GM23338 (cell line): ENCODE data around the gene DYNC2LI1. TPM values are rescaled to one million over a fixed set of nuclear protein-coding genes. Genes with fewer than 3 reads are reported as not detected.
A peak's percentile ranks its signal among the peaks of the same experiment; 100 is the strongest.

Experiments
- ATAC-seq: fragments of 200-7000 bp; cut with Tn5 transposase; 3 replicates; pipeline ENCODE4 v1.9.1; 2020
- DNase-seq: peaks from one replicate; pipeline ENCODE4 v3.0.0-alpha.2; 2015; ENCODE audit warnings: low spot score
- H2AFZ ChIP-seq: fragments of 200-600 bp; sonication (generic); 2 replicates; pipeline ENCODE4 v1.8.0; 2016; ENCODE audit warnings: antibody characterized with exemption, mild to moderate bottlenecking, moderate library complexity
- H3F3A ChIP-seq: fragments of 200-600 bp; sonication (generic); replicated peaks from 2 replicates; pipeline ENCODE4 v1.8.0; 2017; ENCODE audit warnings: antibody characterized with exemption, mixed run types, low read depth
- H3K27ac ChIP-seq: fragments of 200-600 bp; sonication (generic); 2 replicates; pipeline ENCODE4 v1.6.1; 2016; ENCODE audit warnings: low read depth
- H3K27me3 ChIP-seq: fragments of 200-600 bp; sonication (generic); 2 replicates; pipeline ENCODE4 v1.8.0; 2016; ENCODE audit warnings: mild to moderate bottlenecking, mixed run types, moderate library complexity; ENCODE audit not compliant: insufficient read depth
- H3K36me3 ChIP-seq: fragments of 200-600 bp; sonication (generic); 2 replicates; pipeline ENCODE4 v1.8.0; 2016; ENCODE audit warnings: mild to moderate bottlenecking; ENCODE audit not compliant: insufficient read depth
- H3K4me1 ChIP-seq: fragments of 200-600 bp; sonication (generic); 2 replicates; pipeline ENCODE4 v1.8.0; 2016; ENCODE audit warnings: mild to moderate bottlenecking, moderate library complexity; ENCODE audit not compliant: insufficient read depth
- H3K4me2 ChIP-seq: fragments of 200-600 bp; sonication (generic); 2 replicates; pipeline ENCODE4 v1.7.1; 2017; ENCODE audit warnings: mixed run types
- H3K4me3 ChIP-seq: fragments of 200-600 bp; sonication (generic); 2 replicates; pipeline ENCODE4 v1.6.1; 2016; ENCODE audit warnings: mixed run types
- H3K79me2 ChIP-seq: fragments of 200-600 bp; sonication (generic); replicated peaks from 2 replicates; pipeline ENCODE4 v1.8.0; 2017; ENCODE audit warnings: mild to moderate bottlenecking; ENCODE audit not compliant: insufficient read depth
- H3K9me2 ChIP-seq: fragments of 200-600 bp; sonication (generic); 2 replicates; pipeline ENCODE4 v1.8.0; 2017; ENCODE audit not compliant: insufficient read depth
- H4K20me1 ChIP-seq: fragments of 200-600 bp; sonication (generic); replicated peaks from 2 replicates; pipeline ENCODE4 v1.8.0; 2017; ENCODE audit warnings: mild to moderate bottlenecking; ENCODE audit not compliant: insufficient read depth
- H3K27ac Mint-ChIP-seq: 2 replicates; pipeline ENCODE4 v1.8.0; 2020; ENCODE audit warnings: inconsistent platforms, mild to moderate bottlenecking, moderate library complexity, mixed read lengths
- H3K27me3 Mint-ChIP-seq: 3 replicates; pipeline ENCODE4 v1.8.0; 2022; ENCODE audit warnings: low read depth, mild to moderate bottlenecking, moderate library complexity, mixed read lengths, inconsistent platforms; ENCODE audit not compliant: insufficient read depth, poor library complexity
- H3K36me3 Mint-ChIP-seq: 3 replicates; pipeline ENCODE4 v1.8.0; 2021; ENCODE audit warnings: low read depth, mild to moderate bottlenecking, inconsistent platforms, moderate library complexity, mixed read lengths
- H3K4me1 Mint-ChIP-seq: 3 replicates; pipeline ENCODE4 v1.8.0; 2020; ENCODE audit warnings: mild to moderate bottlenecking, inconsistent platforms, mixed read lengths
- H3K4me3 Mint-ChIP-seq: 3 replicates; pipeline ENCODE4 v1.8.0; 2021; ENCODE audit warnings: moderate library complexity, mild to moderate bottlenecking, inconsistent platforms, mixed read lengths
- H3K9me3 Mint-ChIP-seq: 3 replicates; pipeline ENCODE4 v1.8.0; 2020; ENCODE audit warnings: moderate library complexity, mild to moderate bottlenecking, inconsistent platforms, mixed read lengths
- CREB1 ChIP-seq: fragments of 250-450 bp; sonication (Bioruptor Pico); IDR thresholded peaks from 2 replicates; pipeline ENCODE4 v1.5.0; 2020; ENCODE audit warnings: low read depth, mild to moderate bottlenecking, moderate library complexity
- CTCF ChIP-seq, 2 experiments: fragments of 200-600 bp in 1 of 2; sonication (generic) in 1 of 2; conservative IDR thresholded peaks; 2 replicates each; pipeline versions ENCODE4 v1.5.1 to v1.6.1; 2016 to 2017; ENCODE audit warnings: antibody characterized with exemption in 2 of 2, low read depth in 2 of 2, mild to moderate bottlenecking in 2 of 2, moderate library complexity in 1 of 2
- EZH2 ChIP-seq: fragments of 200-600 bp; sonication (generic); IDR thresholded peaks from one replicate; pipeline ENCODE4 v1.8.0; 2017; ENCODE audit warnings: antibody characterized with exemption, mild to moderate bottlenecking, low read depth; ENCODE audit not compliant: unreplicated experiment
- EZH2phosphoT487 ChIP-seq: fragments of 200-600 bp; sonication (generic); IDR thresholded peaks from one replicate; pipeline ENCODE4 v1.8.1; 2018; ENCODE audit warnings: antibody characterized with exemption; ENCODE audit not compliant: unreplicated experiment
- JUNB ChIP-seq: IDR thresholded peaks from one replicate; pipeline ENCODE4 v1.6.1; 2016; ENCODE audit warnings: antibody characterized with exemption; ENCODE audit not compliant: unreplicated experiment
- NANOG ChIP-seq: IDR thresholded peaks from 2 replicates; pipeline ENCODE4 v1.6.1; 2016; ENCODE audit warnings: antibody characterized with exemption, borderline replicate concordance
- POLR2AphosphoS5 ChIP-seq: IDR thresholded peaks from 2 replicates; pipeline ENCODE4 v1.6.1; 2016; ENCODE audit warnings: antibody characterized with exemption, low read depth
- REST ChIP-seq: IDR thresholded peaks from one replicate; pipeline ENCODE4 v1.6.1; 2018; ENCODE audit warnings: antibody characterized with exemption; ENCODE audit not compliant: unreplicated experiment
- STAT1 ChIP-seq: IDR thresholded peaks from one replicate; pipeline ENCODE4 v1.6.1; 2016; ENCODE audit warnings: antibody characterized with exemption; ENCODE audit not compliant: unreplicated experiment
- ZNF114 ChIP-seq: fragments of 250-450 bp; sonication (Bioruptor Pico); IDR thresholded peaks from 2 replicates; pipeline ENCODE4 v1.5.0; 2020; ENCODE audit warnings: mild to moderate bottlenecking, moderate library complexity
- ZNF331 ChIP-seq: fragments of 250-450 bp; sonication (Bioruptor Pico); IDR thresholded peaks from 2 replicates; pipeline ENCODE4 v1.5.0; 2020; ENCODE audit warnings: low read depth, mild to moderate bottlenecking, moderate library complexity
- ZNF462 ChIP-seq: fragments of 250-450 bp; sonication (Bioruptor Pico); IDR thresholded peaks from 2 replicates; pipeline ENCODE4 v1.5.0; 2020; ENCODE audit warnings: mild to moderate bottlenecking, moderate library complexity
- polyA plus RNA-seq: library from polyadenylated mRNA; unstranded; fragments of >200 nt; fragmentation: Nextera tagmentation; extraction: Ambion mirVana; gene quantifications from 2 replicates; pipeline ENCODE4 v1.2.1, GENCODE V29; 2016
- total RNA-seq: library from RNA; depleted of rRNA; stranded (reverse); fragments of >200 nt; shearing (Covaris generic); gene quantifications from 2 replicates; pipeline ENCODE4 v1.2.3, GENCODE V29; 2014

Gene DYNC2LI1
- total and polyA plus RNA-seq, 2 experiments from 2014 or later = 8.4 to 11.5 TPM

- no peak for TF ChIP-seq ZNF114 (CRISPR knock-in tag)
- no peak for TF ChIP-seq ZNF331
- TF ChIP-seq JUNB = no peak
- no peak for TF ChIP-seq EZH2phosphoT487
- no peak for TF ChIP-seq STAT1
- TF ChIP-seq NANOG = no peak
- TF ChIP-seq REST = no peak
- TF ChIP-seq CTCF (conservative IDR thresholded peaks at IDR 0.05; ENCODE audit: low read depth in 2 of 2) = no peak
- TF ChIP-seq CREB1 (CRISPR knock-in tag) = no peak
- no peak for TF ChIP-seq EZH2
- no peak for TF ChIP-seq POLR2AphosphoS5
- TF ChIP-seq ZNF462 (CRISPR knock-in tag) = no peak
- no peaks in the 10 kb centered on the region for H3K27me3 ChIP-seq
- no peak within 1 kb of the TSS for H3K4me3 ChIP-seq
- peak; percentile 35 for ATAC-seq
- H3K9me3 Mint-ChIP-seq = no peaks in the 10 kb centered on the region
- H3K27me3 Mint-ChIP-seq = peaks cover 5% of the 10 kb centered on the region
- no peak within 1 kb of the TSS for H3K27ac ChIP-seq
- H3K4me1 Mint-ChIP-seq = peaks cover 15% of the 10 kb centered on the region
- H4K20me1 ChIP-seq = no peaks in the 10 kb centered on the region
- H3K79me2 ChIP-seq = no peaks in the 10 kb centered on the region
- no peaks in the 10 kb centered on the region for H3K36me3 Mint-ChIP-seq
- no peaks in the 10 kb centered on the region; the same call in 1 of the 2 replicates for H3K4me1 ChIP-seq
- no peak for DNase-seq
- no peaks in the 10 kb centered on the region for H3K36me3 ChIP-seq
- H3K4me3 Mint-ChIP-seq = no peak within 1 kb of the TSS; the same call in 2 of the 3 replicates
- peak within 1 kb of the TSS; percentile 80 for H2AFZ ChIP-seq
- 0 out of 2 replicates have a peak, but pooled peaks cover 4% of the 10 kb centered on the region for H3K9me2 ChIP-seq
- no peak within 1 kb of the TSS for H3K27ac Mint-ChIP-seq
- no peak within 1 kb of the TSS for H3K4me2 ChIP-seq
- no peaks in the 10 kb centered on the region for H3F3A ChIP-seq
Measured at GRCh38 chr2:43838560-43839267, 64.9 kb downstream of the DYNC2LI1 start, which contains the start of the genes ABCG5 and ABCG8. ABCG5 (minus strand) TSS chr2:43838839; CDS start chr2:43838679, 160 bp downstream. ABCG8 (plus strand) TSS chr2:43838971; CDS start chr2:43839054, 83 bp downstream.
